ENCODE data around the gene MYPOP. TPM values are rescaled to one million over a fixed set of nuclear protein-coding genes. Genes with fewer than 3 reads are reported as not detected.
"Not testable (repeated sequence)": the region's sequence is repeated elsewhere in the genome, so short reads cannot be mapped to it uniquely, and the experiment has no call there.

MYPOP gene
- polyA plus RNA-seq, 1 donor: 8.9 TPM

GRCh38 chr19:45876161-45876410 lies 26.3 kb downstream of the MYPOP start:
- peak overlapping the region; percentile 47 for H3K4me3 ChIP-seq (ENCODE audit: low read length)
- peaks cover 14% of the 10 kb centered on the region for H3K36me3 ChIP-seq (ENCODE audit: control insufficient read depth, insufficient read depth, low read length)
- DNase-seq: no peak
- H3K27ac ChIP-seq (ENCODE audit: low read length): peak overlapping the region; percentile 76
- 14% methylated on average over 2 of the region's 4 CpGs for WGBS (ENCODE audit: insufficient coverage, low lambda C conversion rate)
- H3K9me3 ChIP-seq (ENCODE audit: control insufficient read depth, low read depth, low read length): no peaks in the 10 kb centered on the region
- H3K4me1 ChIP-seq (ENCODE audit: control insufficient read depth, insufficient read depth, low read length): peaks cover 59% of the 10 kb centered on the region
- H3K27me3 ChIP-seq (ENCODE audit: control insufficient read depth, insufficient read depth, low read length): no peaks in the 10 kb centered on the region

GRCh38 chr19:45874620-45874966 lies 27.8 kb downstream of the MYPOP start:
- DNase-seq: no peak
- Histone ChIP-seq H3K4me1 (ENCODE audit: control insufficient read depth, insufficient read depth, low read length) (peaks cover 49% of the 10 kb centered on the region), H3K27me3 (ENCODE audit: control insufficient read depth, insufficient read depth, low read length) (no peaks in the 10 kb centered on the region), H3K9me3 (ENCODE audit: control insufficient read depth, low read depth, low read length) (no peaks in the 10 kb centered on the region), H3K4me3 (ENCODE audit: low read length) (no peak overlapping the region), H3K27ac (ENCODE audit: low read length) (no peak overlapping the region), H3K36me3 (ENCODE audit: control insufficient read depth, insufficient read depth, low read length) (peaks cover 14% of the 10 kb centered on the region)
- WGBS (ENCODE audit: insufficient coverage, low lambda C conversion rate): no CpG with 5 or more reads among the region's 7 CpGs

- no peaks in the 10 kb centered on the region for H3K9me3 ChIP-seq (ENCODE audit: control insufficient read depth, low read depth, low read length)
- 60% methylated on average over 1 of the region's 7 CpGs for WGBS (ENCODE audit: insufficient coverage, low lambda C conversion rate)
- peaks cover 14% of the 10 kb centered on the region for H3K36me3 ChIP-seq (ENCODE audit: control insufficient read depth, insufficient read depth, low read length)
- no peak overlapping the region for H3K4me3 ChIP-seq (ENCODE audit: low read length)
- DNase-seq: no peak
- H3K27ac ChIP-seq (ENCODE audit: low read length): no peak overlapping the region
- peaks cover 43% of the 10 kb centered on the region for H3K4me1 ChIP-seq (ENCODE audit: control insufficient read depth, insufficient read depth, low read length)
- H3K27me3 ChIP-seq (ENCODE audit: control insufficient read depth, insufficient read depth, low read length): no peaks in the 10 kb centered on the region
Measured at GRCh38 chr19:45873219-45873772, 29.1 kb downstream of the MYPOP start.

- no CpG with 5 or more reads among the region's 34 CpGs for WGBS (ENCODE audit: insufficient coverage, low lambda C conversion rate)
- Histone ChIP-seq H3K9me3 (ENCODE audit: control insufficient read depth, low read depth, low read length) (no peaks in the 10 kb centered on the region), H3K36me3 (ENCODE audit: control insufficient read depth, insufficient read depth, low read length) (peaks cover 14% of the 10 kb centered on the region), H3K27me3 (ENCODE audit: control insufficient read depth, insufficient read depth, low read length) (no peaks in the 10 kb centered on the region), H3K27ac (ENCODE audit: low read length) (no peak overlapping the region), H3K4me3 (ENCODE audit: low read length) (no peak overlapping the region), H3K4me1 (ENCODE audit: control insufficient read depth, insufficient read depth, low read length) (peaks cover 34% of the 10 kb centered on the region)
- DNase-seq: no peak
Measured at GRCh38 chr19:45872095-45872919, 30.1 kb downstream of the MYPOP start.

- Histone ChIP-seq H3K27me3 (ENCODE audit: control insufficient read depth, insufficient read depth, low read length) (no peaks in the 10 kb centered on the region), H3K9me3 (ENCODE audit: control insufficient read depth, low read depth, low read length) (no peaks in the 10 kb centered on the region), H3K4me3 (ENCODE audit: low read length) (no peak overlapping the region), H3K36me3 (ENCODE audit: control insufficient read depth, insufficient read depth, low read length) (peaks cover 14% of the 10 kb centered on the region), H3K27ac (ENCODE audit: low read length) (no peak overlapping the region), H3K4me1 (ENCODE audit: control insufficient read depth, insufficient read depth, low read length) (peaks cover 26% of the 10 kb centered on the region)
- no peak for DNase-seq
- WGBS (ENCODE audit: insufficient coverage, low lambda C conversion rate): 100% methylated on average over 1 of the region's 5 CpGs
Measured at GRCh38 chr19:45870798-45871197, 31.6 kb downstream of the MYPOP start.

GRCh38 chr19:45867241-45867640 lies 35.2 kb downstream of the MYPOP start:
- Histone ChIP-seq H3K4me3 (ENCODE audit: low read length) (peak overlapping the region; percentile 84), H3K27ac (ENCODE audit: low read length) (peak overlapping the region; percentile 74), H3K27me3 (ENCODE audit: control insufficient read depth, insufficient read depth, low read length) (peaks cover 18% of the 10 kb centered on the region)
- WGBS (ENCODE audit: insufficient coverage, low lambda C conversion rate): 86% methylated on average over 1 of the region's 4 CpGs
- not testable (repeated sequence) for DNase-seq; H3K9me3 ChIP-seq (ENCODE audit: control insufficient read depth, low read depth, low read length); H3K36me3 ChIP-seq (ENCODE audit: control insufficient read depth, insufficient read depth, low read length); H3K4me1 ChIP-seq (ENCODE audit: control insufficient read depth, insufficient read depth, low read length)

- Histone ChIP-seq H3K27ac (ENCODE audit: low read length) (peak overlapping the region; percentile 74), H3K9me3 (ENCODE audit: control insufficient read depth, low read depth, low read length) (no peaks in the 10 kb centered on the region), H3K4me3 (ENCODE audit: low read length) (peak overlapping the region; percentile 84), H3K36me3 (ENCODE audit: control insufficient read depth, insufficient read depth, low read length) (no peaks in the 10 kb centered on the region), H3K4me1 (ENCODE audit: control insufficient read depth, insufficient read depth, low read length) (peaks cover 13% of the 10 kb centered on the region), H3K27me3 (ENCODE audit: control insufficient read depth, insufficient read depth, low read length) (peaks cover 18% of the 10 kb centered on the region)
- WGBS (ENCODE audit: insufficient coverage, low lambda C conversion rate): no CpG with 5 or more reads among the region's 11 CpGs
- DNase-seq: peak in 1 of 2 donors; percentile 84
Measured at GRCh38 chr19:45866400-45867176, 35.8 kb downstream of the MYPOP start.

GRCh38 chr19:45865269-45865948 lies 37.0 kb downstream of the MYPOP start:
- H3K36me3 ChIP-seq (ENCODE audit: control insufficient read depth, insufficient read depth, low read length): peaks cover 6% of the 10 kb centered on the region
- H3K9me3 ChIP-seq (ENCODE audit: control insufficient read depth, low read depth, low read length): no peaks in the 10 kb centered on the region
- no CpG with 5 or more reads among the region's 9 CpGs for WGBS (ENCODE audit: insufficient coverage, low lambda C conversion rate)
- H3K27ac ChIP-seq (ENCODE audit: low read length): peak overlapping the region; percentile 74
- peak in 1 of 2 donors; percentile 35 for DNase-seq
- H3K4me3 ChIP-seq (ENCODE audit: low read length): peak overlapping the region; percentile 84
- H3K4me1 ChIP-seq (ENCODE audit: control insufficient read depth, insufficient read depth, low read length): peaks cover 13% of the 10 kb centered on the region
- H3K27me3 ChIP-seq (ENCODE audit: control insufficient read depth, insufficient read depth, low read length): peaks cover 18% of the 10 kb centered on the region

GRCh38 chr19:45864629-45865082 lies 37.8 kb downstream of the MYPOP start:
- Histone ChIP-seq H3K27me3 (ENCODE audit: control insufficient read depth, insufficient read depth, low read length) (peaks cover 18% of the 10 kb centered on the region), H3K36me3 (ENCODE audit: control insufficient read depth, insufficient read depth, low read length) (peaks cover 8% of the 10 kb centered on the region), H3K9me3 (ENCODE audit: control insufficient read depth, low read depth, low read length) (no peaks in the 10 kb centered on the region), H3K4me3 (ENCODE audit: low read length) (peak overlapping the region; percentile 84), H3K27ac (ENCODE audit: low read length) (peak overlapping the region; percentile 74), H3K4me1 (ENCODE audit: control insufficient read depth, insufficient read depth, low read length) (peaks cover 13% of the 10 kb centered on the region)
- DNase-seq: no peak
- no CpG with 5 or more reads among the region's 12 CpGs for WGBS (ENCODE audit: insufficient coverage, low lambda C conversion rate)
